Caco-2 (cell line): ENCODE results near the gene ERCC6L. TPM values are rescaled to one million over a fixed set of nuclear protein-coding genes. Genes with fewer than 3 reads are reported as not detected.

Source experiments
- BruUV-seq: library from RNA; stranded (reverse); fragments of 400-500 nt; replicated peaks from 2 replicates; lab custom pipeline; 2021; lab: Mats Ljungman, UMichigan
- CTCF ChIA-PET: fragments of 300-600 bp; sonication (Branson Sonifier 250); formaldehyde crosslinking; loops from one replicate; lab custom pipeline; 2022; ENCODE audit warnings: antibody characterized with exemption; lab: Charles Lee
- POLR2A ChIA-PET: fragments of 300-600 bp; sonication (Branson Sonifier 250); formaldehyde crosslinking; loops from one replicate; lab custom pipeline; 2022; ENCODE audit warnings: antibody characterized with exemption; lab: Charles Lee
- DNase-seq, 2 experiments: peaks; one replicate each; pipeline versions ENCODE4 v3.0.0 to v3.0.0-alpha.2; 2020 to 2022
- H3K27me3 ChIP-seq: replicated peaks from 2 replicates; pipeline ENCODE4 v1.6.0; 2011; ENCODE audit warnings: low read length; ENCODE audit not compliant: control insufficient read depth, insufficient read depth
- H3K36me3 ChIP-seq: 2 replicates; pipeline ENCODE4 v1.5.1; 2011; ENCODE audit warnings: low read length; ENCODE audit not compliant: control insufficient read depth, insufficient read depth
- H3K4me1 ChIP-seq: fragments of 250-450 bp; sonication (Bioruptor Pico); 2 replicates; pipeline ENCODE4 v1.5.1; 2020; ENCODE audit warnings: mild to moderate bottlenecking
- H3K4me3 ChIP-seq: 2 replicates; pipeline ENCODE4 v1.5.1; 2011; ENCODE audit warnings: low read depth, mild to moderate bottlenecking, control low read depth, low read length
- H3K9me3 ChIP-seq: fragments of 250-450 bp; sonication (Bioruptor Pico); 2 replicates; pipeline ENCODE4 v1.5.1; 2020; ENCODE audit warnings: mild to moderate bottlenecking, moderate library complexity
- H3K27ac Mint-ChIP-seq: one replicate; pipeline ENCODE4 v1.8.0; 2022; ENCODE audit warnings: mixed read lengths; ENCODE audit not compliant: unreplicated experiment
- H3K27me3 Mint-ChIP-seq: one replicate; pipeline ENCODE4 v1.8.0; 2022; ENCODE audit warnings: mixed read lengths; ENCODE audit not compliant: insufficient read depth, unreplicated experiment
- H3K36me3 Mint-ChIP-seq: one replicate; pipeline ENCODE4 v1.8.0; 2022; ENCODE audit warnings: mild to moderate bottlenecking, mixed read lengths; ENCODE audit not compliant: insufficient read depth, unreplicated experiment
- H3K4me1 Mint-ChIP-seq: one replicate; pipeline ENCODE4 v1.8.0; 2022; ENCODE audit warnings: low read depth, mixed read lengths; ENCODE audit not compliant: unreplicated experiment
- H3K4me3 Mint-ChIP-seq: one replicate; pipeline ENCODE4 v1.8.0; 2022; ENCODE audit warnings: mild to moderate bottlenecking, moderate library complexity, mixed read lengths; ENCODE audit not compliant: unreplicated experiment
- H3K9me3 Mint-ChIP-seq: one replicate; pipeline ENCODE4 v1.8.0; 2022; ENCODE audit warnings: mixed read lengths; ENCODE audit not compliant: unreplicated experiment
- intact Hi-C: fragments of 100-400 bp; cut with micrococcal nuclease; formaldehyde crosslinking; loops from one replicate; pipeline ENCODE4 v1.10.0; 2022; ENCODE audit not compliant: unreplicated experiment
- total RNA-seq: library from RNA; stranded (reverse); gene quantifications from 2 replicates; pipeline ENCODE4 v1.2.3, GENCODE V29; 2022
- TF ChIP-seq, protein P1 (sequence below), 2 experiments: fragments of 200-600 bp in 1 of 2; IDR thresholded peaks; 1 replicate in 1 of 2; 2 replicates in 1 of 2; pipeline versions ENCODE4 v1.5.1 to v1.8.0; 2011 to 2022; ENCODE audit warnings: antibody characterized with exemption in 1 of 2, control low read depth in 1 of 2, inconsistent platforms in 1 of 2, low read depth in 1 of 2, low read length in 1 of 2, mild to moderate bottlenecking in 1 of 2, moderate library complexity in 1 of 2; ENCODE audit not compliant: insufficient read depth in 1 of 2, severe bottlenecking in 1 of 2, unreplicated experiment in 1 of 2

Gene ERCC6L
- total RNA-seq, 1 experiment from 2014 or later = 9.7 TPM

GRCh38 chrX:72265263-72265662 lies 26.4 kb upstream of the ERCC6L start:
- Histone ChIP-seq H3K36me3 (no peaks in the 10 kb centered on the region), H3K4me3 (no peak overlapping the region), H3K9me3 (no peaks in the 10 kb centered on the region), H3K4me1 (no peaks in the 10 kb centered on the region), H3K27me3 (no peaks in the 10 kb centered on the region)
- H3K4me3 Mint-ChIP-seq = no peak overlapping the region
- no peak overlapping the region for H3K27ac Mint-ChIP-seq
- no peak for DNase-seq
- POLR2A ChIA-PET = interaction anchor here (0.6 kb wide), 1 partner anchor 260 kb away, joined by 3 read pairs; no protein-coding TSS in a partner anchor
- H3K36me3 Mint-ChIP-seq = peaks cover 24% of the 10 kb centered on the region
- CTCF ChIA-PET = no interaction called here
- TF ChIP-seq, protein P1, sequence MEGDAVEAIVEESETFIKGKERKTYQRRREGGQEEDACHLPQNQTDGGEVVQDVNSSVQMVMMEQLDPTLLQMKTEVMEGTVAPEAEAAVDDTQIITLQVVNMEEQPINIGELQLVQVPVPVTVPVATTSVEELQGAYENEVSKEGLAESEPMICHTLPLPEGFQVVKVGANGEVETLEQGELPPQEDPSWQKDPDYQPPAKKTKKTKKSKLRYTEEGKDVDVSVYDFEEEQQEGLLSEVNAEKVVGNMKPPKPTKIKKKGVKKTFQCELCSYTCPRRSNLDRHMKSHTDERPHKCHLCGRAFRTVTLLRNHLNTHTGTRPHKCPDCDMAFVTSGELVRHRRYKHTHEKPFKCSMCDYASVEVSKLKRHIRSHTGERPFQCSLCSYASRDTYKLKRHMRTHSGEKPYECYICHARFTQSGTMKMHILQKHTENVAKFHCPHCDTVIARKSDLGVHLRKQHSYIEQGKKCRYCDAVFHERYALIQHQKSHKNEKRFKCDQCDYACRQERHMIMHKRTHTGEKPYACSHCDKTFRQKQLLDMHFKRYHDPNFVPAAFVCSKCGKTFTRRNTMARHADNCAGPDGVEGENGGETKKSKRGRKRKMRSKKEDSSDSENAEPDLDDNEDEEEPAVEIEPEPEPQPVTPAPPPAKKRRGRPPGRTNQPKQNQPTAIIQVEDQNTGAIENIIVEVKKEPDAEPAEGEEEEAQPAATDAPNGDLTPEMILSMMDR (IDR thresholded peaks at IDR 0.05; ENCODE audit: insufficient read depth in 1 of 2, low read depth in 1 of 2, low read length in 1 of 2, severe bottlenecking in 1 of 2, unreplicated experiment in 1 of 2) = no peak
- H3K4me1 Mint-ChIP-seq = peaks cover 7% of the 10 kb centered on the region
- no peaks in the 10 kb centered on the region for H3K27me3 Mint-ChIP-seq
- no peaks in the 10 kb centered on the region for H3K9me3 Mint-ChIP-seq
- intact Hi-C loops = no loop called here
- no TSS peak for BruUV-seq

DNA sequence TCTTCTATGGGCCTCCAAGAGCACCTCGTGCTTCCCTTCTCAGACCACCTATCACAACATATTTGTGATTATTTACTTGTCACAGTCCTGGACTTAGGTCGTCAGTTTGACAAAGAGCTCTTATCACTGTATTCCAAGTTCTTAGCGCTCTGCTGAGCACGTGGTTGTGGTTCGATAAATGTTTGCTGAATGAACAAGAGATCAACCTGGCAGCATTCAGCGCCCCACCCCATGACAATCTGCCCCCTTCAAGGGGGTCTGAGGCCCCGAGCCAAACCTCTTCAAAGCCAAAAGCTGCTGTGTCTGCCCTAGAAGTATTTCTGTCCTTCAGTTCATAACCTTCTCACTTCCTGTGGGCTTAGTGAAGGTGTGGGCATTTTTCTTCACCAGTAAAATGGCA lies 23.2 kb upstream of the ERCC6L start:
- no peak overlapping the region for H3K4me3 Mint-ChIP-seq
- intact Hi-C loops = no loop called here
- ChIA-PET CTCF (no interaction called here), POLR2A (interaction anchor here (0.5 kb wide), 1 partner anchor 50 kb away, joined by 3 read pairs; no protein-coding TSS in a partner anchor)
- no peaks in the 10 kb centered on the region for H3K36me3 ChIP-seq
- no peak overlapping the region for H3K27ac Mint-ChIP-seq
- no peak for DNase-seq
- peaks cover 10% of the 10 kb centered on the region for H3K36me3 Mint-ChIP-seq
- no peaks in the 10 kb centered on the region for H3K9me3 Mint-ChIP-seq
- TF ChIP-seq, protein P1 (IDR thresholded peaks at IDR 0.05; ENCODE audit: insufficient read depth in 1 of 2, low read depth in 1 of 2, low read length in 1 of 2, severe bottlenecking in 1 of 2, unreplicated experiment in 1 of 2) = no peak
- no peak overlapping the region for H3K4me3 ChIP-seq
- peaks cover 7% of the 10 kb centered on the region for H3K4me1 Mint-ChIP-seq
- H3K9me3 ChIP-seq = no peaks in the 10 kb centered on the region
- H3K27me3 ChIP-seq = no peaks in the 10 kb centered on the region
- H3K4me1 ChIP-seq = no peaks in the 10 kb centered on the region
- BruUV-seq = no TSS peak
- no peaks in the 10 kb centered on the region for H3K27me3 Mint-ChIP-seq

- intact Hi-C loops = no loop called here
- ChIA-PET POLR2A (no interaction called here), CTCF (no interaction called here)
- H3K4me1 Mint-ChIP-seq = peaks cover 7% of the 10 kb centered on the region
- DNase-seq = no peak
- H3K27me3 Mint-ChIP-seq = no peaks in the 10 kb centered on the region
- Histone ChIP-seq H3K27me3 (no peaks in the 10 kb centered on the region), H3K4me3 (no peak overlapping the region), H3K9me3 (no peaks in the 10 kb centered on the region), H3K4me1 (no peaks in the 10 kb centered on the region), H3K36me3 (no peaks in the 10 kb centered on the region)
- no peaks in the 10 kb centered on the region for H3K9me3 Mint-ChIP-seq
- H3K36me3 Mint-ChIP-seq = peaks cover 10% of the 10 kb centered on the region
- no peak overlapping the region for H3K27ac Mint-ChIP-seq
- no peak overlapping the region for H3K4me3 Mint-ChIP-seq
- TF ChIP-seq, protein P1 (IDR thresholded peaks at IDR 0.05; ENCODE audit: insufficient read depth in 1 of 2, low read depth in 1 of 2, low read length in 1 of 2, severe bottlenecking in 1 of 2, unreplicated experiment in 1 of 2) = no peak
- BruUV-seq = no TSS peak
Observed at GRCh38 chrX:72260448-72260847, 21.6 kb upstream of the ERCC6L start.
